SJSA1 (cell line): ENCODE data around the gene SCAF11. TPM values are rescaled to one million over a fixed set of nuclear protein-coding genes. Genes with fewer than 3 reads are reported as not detected.

Experiments used
- DNase-seq, 2 experiments: peaks; one replicate each; pipeline ENCODE4 v3.0.0-alpha.2; 2015 to 2020; ENCODE audit warnings: low spot score in 2 of 2, low read depth in 1 of 2
- H3K27ac ChIP-seq: fragments of 250-450 bp; sonication (Bioruptor Pico); 2 replicates; pipeline ENCODE4 v1.5.1; 2020; ENCODE audit warnings: mild to moderate bottlenecking, moderate library complexity
- H3K27me3 ChIP-seq: fragments of 250-450 bp; sonication (Bioruptor Pico); replicated peaks from 2 replicates; pipeline ENCODE4 v1.5.1; 2020; ENCODE audit warnings: mild to moderate bottlenecking, moderate library complexity
- H3K36me3 ChIP-seq: fragments of 250-450 bp; sonication (Bioruptor Pico); 2 replicates; pipeline ENCODE4 v1.5.1; 2020; ENCODE audit warnings: mild to moderate bottlenecking
- H3K4me1 ChIP-seq: fragments of 250-450 bp; sonication (Bioruptor Pico); replicated peaks from 2 replicates; pipeline ENCODE4 v1.6.1; 2021; ENCODE audit warnings: mild to moderate bottlenecking
- H3K4me3 ChIP-seq: fragments of 250-450 bp; sonication (Bioruptor Pico); 2 replicates; pipeline ENCODE4 v1.5.1; 2020; ENCODE audit warnings: mild to moderate bottlenecking
- H3K9me3 ChIP-seq: fragments of 250-450 bp; sonication (Bioruptor Pico); replicated peaks from 2 replicates; pipeline ENCODE4 v1.5.1; 2020; ENCODE audit warnings: mild to moderate bottlenecking
- total RNA-seq: library from RNA; depleted of rRNA; stranded (reverse); fragments of >200 nt; shearing (Covaris generic); gene quantifications from 2 replicates; pipeline ENCODE4 v1.2.3, GENCODE V29; 2014

SCAF11 gene
- total RNA-seq, 1 experiment from 2014 or later, result 98.0 TPM

- H3K36me3 ChIP-seq, result peaks cover 76% of the 10 kb centered on the region
- H3K4me3 ChIP-seq, result no peak overlapping the region
- no peak overlapping the region for H3K27ac ChIP-seq
- no peaks in the 10 kb centered on the region for H3K27me3 ChIP-seq
- DNase-seq, result no peak
- H3K9me3 ChIP-seq, result no peaks in the 10 kb centered on the region
- no peaks in the 10 kb centered on the region for H3K4me1 ChIP-seq
Observed at GRCh38 chr12:45928309-45928708, 62.1 kb downstream of the SCAF11 start.

DNA sequence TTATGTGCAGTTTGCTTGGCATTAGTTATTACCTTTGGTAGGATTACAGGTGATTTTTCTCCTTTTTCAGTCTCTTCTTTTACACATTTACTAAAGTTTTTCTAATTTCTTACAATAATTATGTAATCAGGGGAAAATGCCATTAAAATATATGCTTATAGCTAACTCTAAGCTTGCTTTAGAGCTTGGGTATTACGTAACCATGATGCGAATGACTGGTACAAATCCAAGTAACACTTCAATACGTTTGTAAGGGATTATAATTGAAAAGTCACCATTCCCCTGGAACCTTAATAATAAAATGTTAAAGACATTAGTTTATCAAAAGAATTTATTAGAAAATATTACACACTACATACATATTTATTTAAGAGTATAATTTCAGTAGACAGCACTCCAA, 71.6 kb downstream of the SCAF11 start:
- Histone ChIP-seq H3K27me3 (no peaks in the 10 kb centered on the region), H3K9me3 (no peaks in the 10 kb centered on the region), H3K27ac (no peak overlapping the region), H3K36me3 (peaks cover 44% of the 10 kb centered on the region), H3K4me1 (no peaks in the 10 kb centered on the region), H3K4me3 (no peak overlapping the region)
- DNase-seq, result no peak

GRCh38 chr12:45915405-45915804, 75.0 kb downstream of the SCAF11 start:
- no peak for DNase-seq
- no peaks in the 10 kb centered on the region for H3K4me1 ChIP-seq

GRCh38 chr12:45914090-45914489, 76.3 kb downstream of the SCAF11 start:
- H3K4me3 ChIP-seq, result no peak overlapping the region
- H3K27ac ChIP-seq, result no peak overlapping the region
- H3K9me3 ChIP-seq, result no peaks in the 10 kb centered on the region
- peaks cover 6% of the 10 kb centered on the region for H3K4me1 ChIP-seq
- H3K36me3 ChIP-seq, result 0 out of 2 replicates have a peak, but pooled peaks cover 6% of the 10 kb centered on the region
- DNase-seq, result peak in 1 of 2 experiments; percentile 16
- H3K27me3 ChIP-seq, result no peaks in the 10 kb centered on the region

More at GRCh38 chr12:45915405-45915804, 75.0 kb downstream of the SCAF11 start:
- H3K9me3 ChIP-seq, result no peaks in the 10 kb centered on the region
- no peak overlapping the region for H3K4me3 ChIP-seq
- no peaks in the 10 kb centered on the region for H3K27me3 ChIP-seq
- peaks cover 15% of the 10 kb centered on the region for H3K36me3 ChIP-seq
- no peak overlapping the region for H3K27ac ChIP-seq

DNA sequence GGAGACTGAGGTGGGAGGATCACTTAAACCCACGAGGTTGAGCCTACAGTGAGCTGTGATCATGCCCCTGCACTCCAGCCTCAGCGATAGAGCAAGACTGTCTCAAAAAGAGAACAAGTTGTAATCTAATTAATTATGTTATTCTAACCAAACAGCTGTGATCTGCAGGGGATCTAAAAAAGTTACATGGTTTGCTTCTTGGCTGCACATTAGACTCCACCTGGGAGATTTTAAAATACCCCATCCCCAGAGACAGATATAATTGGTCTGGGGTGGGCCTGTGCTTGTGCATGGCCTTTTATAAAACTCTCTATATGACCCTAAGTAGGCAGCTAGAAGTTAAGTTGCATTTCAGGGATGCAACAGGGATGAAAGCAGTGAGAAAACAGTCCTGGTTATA, 76.7 kb downstream of the SCAF11 start:
- no peak overlapping the region for H3K27ac ChIP-seq
- peaks cover 9% of the 10 kb centered on the region for H3K4me1 ChIP-seq
- H3K9me3 ChIP-seq, result no peaks in the 10 kb centered on the region
- 0 out of 2 replicates have a peak, but pooled peaks cover 6% of the 10 kb centered on the region for H3K36me3 ChIP-seq
- H3K27me3 ChIP-seq, result no peaks in the 10 kb centered on the region
- DNase-seq, result no peak
- no peak overlapping the region for H3K4me3 ChIP-seq

DNA sequence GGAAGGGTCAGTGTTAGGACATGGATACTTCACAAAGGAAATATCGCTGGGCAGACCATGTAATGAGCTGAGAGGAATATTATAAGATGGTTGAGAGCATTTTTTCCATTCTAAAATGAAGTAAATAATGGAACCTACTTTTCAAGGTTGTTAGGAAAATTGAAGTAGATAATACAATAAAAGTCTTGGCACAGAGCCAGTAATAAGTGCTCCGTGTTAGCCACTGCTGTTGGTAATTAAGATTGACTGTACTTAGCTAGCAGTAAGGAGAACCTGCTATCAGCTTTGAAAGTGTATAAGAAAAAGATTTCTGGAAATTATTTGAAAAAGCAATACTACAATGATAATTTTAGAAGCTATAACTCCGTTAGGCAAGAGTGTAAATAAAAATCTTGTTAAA, 77.6 kb downstream of the SCAF11 start:
- Histone ChIP-seq H3K27ac (no peak overlapping the region), H3K4me3 (no peak overlapping the region), H3K36me3 (peaks cover 3% of the 10 kb centered on the region; the same call in 1 of the 2 replicates), H3K4me1 (peaks cover 9% of the 10 kb centered on the region), H3K9me3 (no peaks in the 10 kb centered on the region), H3K27me3 (no peaks in the 10 kb centered on the region)
- DNase-seq, result no peak

- H3K27me3 ChIP-seq, result no peaks in the 10 kb centered on the region
- H3K27ac ChIP-seq, result no peak overlapping the region
- H3K4me3 ChIP-seq, result no peak overlapping the region
- DNase-seq, result peak in 1 of 2 experiments; percentile 34
- peaks cover 12% of the 10 kb centered on the region for H3K4me1 ChIP-seq
- no peaks in the 10 kb centered on the region for H3K9me3 ChIP-seq
- no peaks in the 10 kb centered on the region; the same call in 1 of the 2 replicates for H3K36me3 ChIP-seq
Observed at GRCh38 chr12:45909041-45909713, 81.2 kb downstream of the SCAF11 start.

GRCh38 chr12:45907955-45908354, 82.4 kb downstream of the SCAF11 start:
- no peaks in the 10 kb centered on the region for H3K9me3 ChIP-seq
- no peak overlapping the region for H3K27ac ChIP-seq
- peaks cover 12% of the 10 kb centered on the region for H3K4me1 ChIP-seq
- no peak overlapping the region for H3K4me3 ChIP-seq
- DNase-seq, result no peak
- H3K27me3 ChIP-seq, result no peaks in the 10 kb centered on the region
- no peaks in the 10 kb centered on the region; the same call in 1 of the 2 replicates for H3K36me3 ChIP-seq

DNA sequence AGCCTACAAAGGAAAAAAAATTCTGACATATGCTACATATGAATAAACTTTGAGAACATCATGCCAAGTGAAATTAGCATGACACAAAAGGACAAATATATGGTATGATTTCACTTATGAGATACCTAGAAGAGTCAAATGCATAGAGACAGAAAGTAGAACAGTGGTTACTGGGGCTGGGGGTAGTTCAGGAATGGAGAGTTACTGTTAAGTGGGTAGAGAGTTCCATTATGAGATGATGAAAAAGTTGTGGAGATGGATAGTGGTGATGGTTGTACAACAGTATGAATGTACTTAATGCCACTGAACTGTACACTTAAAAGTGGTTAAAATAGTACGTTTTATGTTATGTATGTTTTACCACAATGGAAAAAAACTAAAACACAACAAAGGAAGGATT, 92.3 kb downstream of the SCAF11 start:
- H3K27ac ChIP-seq, result no peak overlapping the region
- no peaks in the 10 kb centered on the region for H3K9me3 ChIP-seq

DNA sequence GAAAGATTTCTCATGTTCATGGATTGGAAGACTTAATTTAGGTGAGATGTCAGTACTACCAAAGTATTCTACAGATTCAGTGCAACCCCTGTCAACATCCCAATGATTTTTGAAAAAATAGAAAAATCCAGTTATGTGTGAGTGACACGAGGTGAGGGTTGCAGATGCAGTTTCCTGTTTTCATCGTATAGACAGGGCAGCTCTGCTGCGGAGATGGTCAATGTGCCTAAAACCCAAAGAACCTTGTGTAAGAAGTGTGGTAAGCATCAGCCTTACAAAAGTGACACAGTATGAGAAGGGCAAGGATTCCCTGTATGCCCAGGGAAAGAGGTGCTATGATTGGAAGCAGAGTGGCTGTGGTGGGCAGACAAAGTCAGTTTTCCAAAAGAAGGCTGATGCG, 94.4 kb downstream of the SCAF11 start:
- H3K27ac ChIP-seq, result no peak overlapping the region
- H3K36me3 ChIP-seq, result peaks cover 24% of the 10 kb centered on the region
- no peaks in the 10 kb centered on the region for H3K27me3 ChIP-seq
- H3K9me3 ChIP-seq, result no peaks in the 10 kb centered on the region
- no peak for DNase-seq
- no peak overlapping the region for H3K4me3 ChIP-seq
- no peaks in the 10 kb centered on the region for H3K4me1 ChIP-seq

More for the DNA sequence above, 92.3 kb downstream of the SCAF11 start:
- H3K4me3 ChIP-seq, result no peak overlapping the region
- no peaks in the 10 kb centered on the region for H3K27me3 ChIP-seq
- H3K36me3 ChIP-seq, result peaks cover 14% of the 10 kb centered on the region
- DNase-seq, result no peak
- H3K4me1 ChIP-seq, result no peaks in the 10 kb centered on the region

DNA sequence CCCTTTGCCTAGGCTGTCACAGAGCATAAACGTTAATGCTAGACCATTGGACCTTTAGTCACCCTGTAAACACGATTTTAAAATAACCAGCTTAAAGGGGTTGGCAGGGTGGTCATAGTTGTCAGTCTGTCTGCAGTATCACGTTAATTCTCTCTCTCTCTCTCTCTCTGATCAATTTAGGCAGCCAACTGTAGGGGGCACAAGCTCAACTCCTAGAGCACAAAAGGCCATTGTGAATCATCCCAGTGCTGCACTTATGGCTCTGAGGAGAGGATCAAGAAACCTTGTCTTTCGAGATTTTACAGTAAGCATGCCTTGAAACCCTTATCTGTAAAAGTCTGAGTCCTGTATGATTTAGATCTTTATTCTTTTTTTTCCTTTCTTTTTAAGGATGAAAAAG, 97.1 kb downstream of the SCAF11 start:
- H3K9me3 ChIP-seq, result no peaks in the 10 kb centered on the region
- H3K27ac ChIP-seq, result no peak overlapping the region
- no peak overlapping the region for H3K4me3 ChIP-seq
- peaks cover 24% of the 10 kb centered on the region for H3K36me3 ChIP-seq
- no peaks in the 10 kb centered on the region for H3K27me3 ChIP-seq
- no peaks in the 10 kb centered on the region for H3K4me1 ChIP-seq
- no peak for DNase-seq

DNA sequence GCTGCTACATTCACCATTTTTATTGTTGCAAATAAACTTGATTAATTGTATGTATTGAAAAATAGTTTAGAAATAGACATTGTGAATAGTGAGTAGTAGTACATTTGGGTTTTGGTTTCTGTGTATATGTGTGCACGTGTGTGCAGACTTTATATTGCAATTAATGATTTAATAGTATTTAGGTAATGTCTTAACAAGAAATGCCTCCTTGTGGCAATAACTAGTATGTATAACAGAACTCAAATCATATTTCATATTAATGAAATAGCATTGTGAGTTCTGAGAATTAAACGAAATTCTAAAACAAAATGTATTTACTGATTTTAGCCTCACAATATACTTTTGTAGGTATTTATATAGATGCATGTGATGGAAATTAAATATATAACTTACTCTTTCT, 100.1 kb downstream of the SCAF11 start:
- H3K4me1 ChIP-seq, result no peaks in the 10 kb centered on the region

GRCh38 chr12:45887544-45887943, 102.8 kb downstream of the SCAF11 start:
- H3K36me3 ChIP-seq, result peaks cover 18% of the 10 kb centered on the region

More for the DNA sequence above, 100.1 kb downstream of the SCAF11 start:
- Histone ChIP-seq H3K4me3 (no peak overlapping the region), H3K27ac (no peak overlapping the region), H3K36me3 (peaks cover 26% of the 10 kb centered on the region), H3K27me3 (no peaks in the 10 kb centered on the region), H3K9me3 (no peaks in the 10 kb centered on the region; the same call in 1 of the 2 replicates)
- no peak for DNase-seq

GRCh38 chr12:45886685-45887084, 103.7 kb downstream of the SCAF11 start:
- Histone ChIP-seq H3K27ac (no peak overlapping the region), H3K36me3 (peaks cover 12% of the 10 kb centered on the region), H3K27me3 (no peaks in the 10 kb centered on the region), H3K9me3 (no peaks in the 10 kb centered on the region; the same call in 1 of the 2 replicates), H3K4me1 (peaks cover 17% of the 10 kb centered on the region), H3K4me3 (no peak overlapping the region)
- no peak for DNase-seq

More at GRCh38 chr12:45887544-45887943, 102.8 kb downstream of the SCAF11 start:
- DNase-seq, result no peak
- H3K27me3 ChIP-seq, result no peaks in the 10 kb centered on the region
- no peak overlapping the region for H3K4me3 ChIP-seq
- no peaks in the 10 kb centered on the region; the same call in 1 of the 2 replicates for H3K9me3 ChIP-seq
- no peak overlapping the region for H3K27ac ChIP-seq
- H3K4me1 ChIP-seq, result peaks cover 13% of the 10 kb centered on the region
